ENCODE measurements around the gene ABCB1.

- TF ChIP-seq CTCF (IDR thresholded peaks at IDR 0.05) (no peak), ZFX (IDR thresholded peaks at IDR 0.05; ENCODE audit: borderline replicate concordance) (no peak)
Observed at GRCh38 chr7:87505122-87505521, 95.6 kb downstream of the ABCB1 start.

Data from 22Rv1 (cell line).